HG02852 (cell line): ENCODE results near the gene TGM2.
"Not testable (repeated sequence)": the region's sequence is repeated elsewhere in the genome, so short reads cannot be mapped to it uniquely, and the experiment has no call there.

ENCODE experiments used
- ATAC-seq: cut with Tn5 transposase; IDR thresholded peaks from one replicate; pipeline ENCODE4 v1.9.1; 2021; ENCODE audit warnings: mild to moderate bottlenecking, moderate library complexity; ENCODE audit not compliant: unreplicated experiment

Gene TGM2

GRCh38 chr20:38104285-38104684 lies 60.8 kb downstream of the TGM2 start:
- no peak for ATAC-seq

- not testable (repeated sequence) for ATAC-seq
Observed at GRCh38 chr20:38102206-38102605, 62.9 kb downstream of the TGM2 start.

- no peak for ATAC-seq
Observed at GRCh38 chr20:38098952-38099351, 66.1 kb downstream of the TGM2 start.

- no peak for ATAC-seq
Observed at GRCh38 chr20:38095017-38095686, 69.9 kb downstream of the TGM2 start.

GRCh38 chr20:38094373-38094891 lies 70.6 kb downstream of the TGM2 start:
- ATAC-seq: peak; percentile 68

GRCh38 chr20:38093641-38094077 lies 71.4 kb downstream of the TGM2 start:
- no peak for ATAC-seq

- no peak for ATAC-seq
Observed at GRCh38 chr20:38092915-38093314, 72.2 kb downstream of the TGM2 start.

GRCh38 chr20:38092260-38092857 lies 72.7 kb downstream of the TGM2 start:
- ATAC-seq: no peak

GRCh38 chr20:38091441-38092216 lies 73.4 kb downstream of the TGM2 start:
- no peak for ATAC-seq

- ATAC-seq: no peak
Observed at GRCh38 chr20:38090061-38090460, 75.0 kb downstream of the TGM2 start.

- no peak for ATAC-seq
Observed at GRCh38 chr20:38089500-38089899, 75.6 kb downstream of the TGM2 start.

GRCh38 chr20:38085026-38085425 lies 80.0 kb downstream of the TGM2 start:
- no peak for ATAC-seq

- ATAC-seq: no peak
Observed at GRCh38 chr20:38084425-38084951, 80.6 kb downstream of the TGM2 start.

- no peak for ATAC-seq
Observed at GRCh38 chr20:38083338-38084048, 81.6 kb downstream of the TGM2 start.

GRCh38 chr20:38082894-38083293 lies 82.2 kb downstream of the TGM2 start:
- no peak for ATAC-seq

GRCh38 chr20:38081575-38081974 lies 83.5 kb downstream of the TGM2 start:
- no peak for ATAC-seq

GRCh38 chr20:38079353-38079752 lies 85.7 kb downstream of the TGM2 start:
- ATAC-seq: no peak

GRCh38 chr20:38078084-38078483 lies 87.0 kb downstream of the TGM2 start:
- no peak for ATAC-seq
